ENCODE measurements around the gene UHRF1. TPM values are rescaled to one million over a fixed set of nuclear protein-coding genes. Genes with fewer than 3 reads are reported as not detected.
"Not testable (repeated sequence)": the region's sequence is repeated elsewhere in the genome, so short reads cannot be mapped to it uniquely, and the experiment has no call there.

Gene UHRF1
- total and polyA plus RNA-seq, 2 of the 4 experiments (the other 2 are of a cell fraction) = 47.4 to 57.4 TPM

DNA sequence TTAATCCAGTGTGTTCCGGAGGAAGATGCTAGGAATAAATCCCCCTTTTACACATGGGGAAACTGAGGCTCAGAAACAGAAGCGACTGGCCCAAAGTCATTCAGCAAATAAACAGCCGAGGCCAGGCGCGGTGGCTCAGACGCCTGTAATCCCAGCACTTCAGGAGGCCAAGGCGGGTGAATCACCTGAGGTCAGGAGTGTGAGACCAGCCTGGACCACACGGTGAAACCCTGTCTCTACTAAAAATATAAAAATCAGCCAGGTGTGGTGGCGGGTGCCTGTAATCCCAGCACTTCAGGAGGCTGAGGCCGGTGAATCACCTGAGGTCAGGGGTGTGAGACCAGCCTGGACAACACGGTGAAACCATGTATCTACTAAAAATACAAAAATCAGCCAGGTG is 30.3 kb upstream of the UHRF1 start:
- Histone ChIP-seq H2BK20ac (ENCODE audit: low read depth, low read length) (no peak overlapping the region), H3K36me3 (ENCODE audit: control insufficient read depth, insufficient read depth, low read length) (no peaks in the 10 kb centered on the region), H2BK5ac (ENCODE audit: low read depth, low read length, poor library complexity, severe bottlenecking) (no peak overlapping the region), H3K27ac (ENCODE audit: insufficient read depth, low read length) (no peak overlapping the region), H2BK15ac (ENCODE audit: low read depth, low read length) (no peak overlapping the region), H3K79me1 (ENCODE audit: low read depth in 1 of 2, low read length in 2 of 2) (no peaks in the 10 kb centered on the region), H4K5ac (ENCODE audit: low read depth, low read length) (no peak overlapping the region), H2AFZ (replicated peaks; ENCODE audit: low read length, poor library complexity) (no peak overlapping the region), H3K4me3 (ENCODE audit: insufficient read depth, low read depth, low read length) (no peak overlapping the region), H3K4me2 (ENCODE audit: low read depth, low read length) (no peak overlapping the region), H3K23ac (ENCODE audit: low read depth, low read length) (no peak overlapping the region), H3K9ac (ENCODE audit: low read depth, low read length) (no peak overlapping the region), H3K56ac (ENCODE audit: extremely low read depth, insufficient read depth, low read length) (no peak overlapping the region), H3K4ac (ENCODE audit: low read depth, low read length) (no peak overlapping the region), H3K9me3 (ENCODE audit: control insufficient read depth, insufficient read depth, low read length) (no peaks in the 10 kb centered on the region), H2AK9ac (replicated peaks; ENCODE audit: low read depth, low read length, poor library complexity) (no peak overlapping the region), H4K20me1 (ENCODE audit: insufficient read depth, low read length) (no peaks in the 10 kb centered on the region), H3K27me3 (ENCODE audit: control insufficient read depth, insufficient read depth, low read length) (no peaks in the 10 kb centered on the region), H3K18ac (ENCODE audit: low read depth, low read length) (no peak overlapping the region), H4K8ac (ENCODE audit: low read depth in 2 of 2, low read length in 2 of 2) (0 out of 4 replicates have a peak overlapping the region, but pooled peaks of 1 of the 2 experiments have one; percentile 9), H3K14ac (replicated peaks; ENCODE audit: low read depth, low read length) (no peak overlapping the region), H2BK120ac (ENCODE audit: low read depth, low read length) (no peak overlapping the region), H3K4me1 (ENCODE audit: control insufficient read depth, insufficient read depth, low read length) (peaks cover 4% of the 10 kb centered on the region; the same call in 1 of the 2 replicates), H3K9me1 (ENCODE audit: insufficient read depth, low read length) (no peaks in the 10 kb centered on the region; the same call in 1 of the 2 replicates), H2AK5ac (ENCODE audit: low read depth, low read length) (no peak overlapping the region), H4K91ac (ENCODE audit: insufficient read depth, low read depth, low read length) (no peak overlapping the region)
- DNase-seq = no peak
- no TSS peak for BruUV-seq (replicated peaks)
- dilution Hi-C loops (cut with HindIII; ENCODE audit: low sequenced_read_pairs, unreplicated experiment) = no loop called here
- ChIA-PET POLR2A (ENCODE audit: unreplicated experiment) (no interaction called here), CTCF (interaction anchor here (0.7 kb wide), 1 partner anchor 11 kb away, joined by 3 read pairs; no protein-coding TSS in a partner anchor)
- no CpG with 5 or more reads among the region's 11 CpGs for WGBS, 2 experiments (ENCODE audit: extremely low coverage in 2 of 2, insufficient read length in 1 of 2)
- no peak for ATAC-seq (ENCODE audit: low read depth)
- in situ Hi-C loops (cut with MboI; ENCODE audit: low sequenced_read_pairs) = no loop called here
- TF ChIP-seq BHLHE40 (IDR thresholded peaks at IDR 0.05; ENCODE audit: low read depth, low read length) = no peak
- TF ChIP-seq MXI1 (IDR thresholded peaks at IDR 0.05; ENCODE audit: borderline replicate concordance, low read depth, low read length) = no peak
- intact Hi-C loops (cut with micrococcal nuclease) = no loop called here

- H3K27me3 ChIP-seq (ENCODE audit: control insufficient read depth, insufficient read depth, low read length); dilution Hi-C loops (cut with HindIII; ENCODE audit: low sequenced_read_pairs, unreplicated experiment); H2BK5ac ChIP-seq (ENCODE audit: low read depth, low read length, poor library complexity, severe bottlenecking); H4K8ac ChIP-seq (ENCODE audit: low read depth in 2 of 2, low read length in 2 of 2); H2AK5ac ChIP-seq (ENCODE audit: low read depth, low read length); in situ Hi-C loops (cut with MboI; ENCODE audit: low sequenced_read_pairs); H3K4me2 ChIP-seq (ENCODE audit: low read depth, low read length); H3K79me1 ChIP-seq (ENCODE audit: low read depth in 1 of 2, low read length in 2 of 2); H3K36me3 ChIP-seq (ENCODE audit: control insufficient read depth, insufficient read depth, low read length); H3K4me3 ChIP-seq (ENCODE audit: insufficient read depth, low read depth, low read length); H3K23ac ChIP-seq (ENCODE audit: low read depth, low read length); intact Hi-C loops (cut with micrococcal nuclease); H3K27ac ChIP-seq (ENCODE audit: insufficient read depth, low read length); BruUV-seq (replicated peaks); H2AK9ac ChIP-seq (replicated peaks; ENCODE audit: low read depth, low read length, poor library complexity); H3K18ac ChIP-seq (ENCODE audit: low read depth, low read length); H3K9me1 ChIP-seq (ENCODE audit: insufficient read depth, low read length); H2BK120ac ChIP-seq (ENCODE audit: low read depth, low read length); H3K4ac ChIP-seq (ENCODE audit: low read depth, low read length); H3K9ac ChIP-seq (ENCODE audit: low read depth, low read length); H2BK15ac ChIP-seq (ENCODE audit: low read depth, low read length); H3K14ac ChIP-seq (replicated peaks; ENCODE audit: low read depth, low read length); POLR2A ChIA-PET (ENCODE audit: unreplicated experiment); H2AFZ ChIP-seq (replicated peaks; ENCODE audit: low read length, poor library complexity); H2BK20ac ChIP-seq (ENCODE audit: low read depth, low read length); H3K9me3 ChIP-seq (ENCODE audit: control insufficient read depth, insufficient read depth, low read length); CTCF ChIA-PET; H4K5ac ChIP-seq (ENCODE audit: low read depth, low read length); ATAC-seq (ENCODE audit: low read depth); H4K20me1 ChIP-seq (ENCODE audit: insufficient read depth, low read length); DNase-seq; H3K56ac ChIP-seq (ENCODE audit: extremely low read depth, insufficient read depth, low read length); H3K4me1 ChIP-seq (ENCODE audit: control insufficient read depth, insufficient read depth, low read length); H4K91ac ChIP-seq (ENCODE audit: insufficient read depth, low read depth, low read length): not testable (repeated sequence)
- 60% methylated on average over 1 of the region's 6 CpGs; no CpG with 5 or more reads in 1 of the 2 experiments for WGBS, 2 experiments (ENCODE audit: extremely low coverage in 2 of 2, insufficient read length in 1 of 2)
These were observed 26.4 kb upstream of the UHRF1 start for GRCh38 chr19:4882874-4883273.
